ENCODE results near the gene SHC1.
"Not testable (repeated sequence)": the region's sequence is repeated elsewhere in the genome, so short reads cannot be mapped to it uniquely, and the experiment has no call there.

Gene SHC1

DNA sequence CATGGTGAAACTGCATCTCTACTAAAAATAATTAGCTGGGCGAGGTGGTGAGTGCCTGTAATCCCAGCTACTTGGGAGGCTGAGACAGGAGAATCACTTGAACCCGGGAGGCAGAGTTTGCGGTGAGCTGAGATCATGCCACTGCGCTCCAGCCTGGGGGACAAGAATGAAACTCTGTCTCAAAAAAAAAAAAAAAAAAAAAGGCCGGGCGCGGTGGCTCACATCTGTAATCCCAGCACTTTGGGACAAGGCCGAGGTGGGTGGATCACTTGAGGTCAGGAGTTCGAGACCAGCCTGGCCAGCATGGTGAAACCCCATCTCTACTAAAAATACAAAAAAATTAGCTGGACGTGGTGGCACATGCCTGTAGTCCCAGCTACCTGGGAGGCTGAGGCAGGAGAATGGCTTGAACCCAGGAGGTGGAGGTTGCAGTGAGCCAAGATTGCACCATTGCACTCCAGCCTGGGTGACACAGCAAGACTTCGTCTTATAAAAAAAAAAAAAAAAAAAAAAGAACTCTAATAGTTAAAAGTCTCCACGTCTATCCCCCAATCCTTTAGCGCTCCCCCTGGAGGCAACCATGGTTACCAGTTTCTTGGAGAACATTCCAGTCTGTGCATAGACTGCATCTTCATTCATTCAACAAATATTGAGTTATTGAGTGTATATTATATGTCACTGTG, 24.9 kb upstream of the SHC1 start:
- DNase-seq = not testable (repeated sequence)

DNA sequence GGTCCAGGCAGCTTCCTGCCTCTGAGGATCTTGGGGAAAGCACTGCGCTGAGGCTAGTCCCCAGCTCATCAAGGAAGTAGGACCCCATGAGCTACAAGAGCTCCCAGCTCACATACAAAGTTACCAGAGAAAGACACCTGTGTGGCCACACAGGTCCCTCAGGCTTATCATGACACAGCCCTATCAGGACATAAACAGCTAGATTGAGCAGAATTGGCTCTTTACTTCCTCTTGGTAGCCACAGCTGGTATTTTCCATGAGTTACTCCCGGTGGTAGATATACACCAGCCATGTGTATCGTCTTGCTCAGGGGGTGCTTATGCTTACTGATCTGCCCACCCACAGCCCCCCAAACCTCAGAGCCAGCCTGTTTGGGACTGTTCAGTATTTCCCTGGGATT, 24.0 kb upstream of the SHC1 start:
- no peak for DNase-seq

DNA sequence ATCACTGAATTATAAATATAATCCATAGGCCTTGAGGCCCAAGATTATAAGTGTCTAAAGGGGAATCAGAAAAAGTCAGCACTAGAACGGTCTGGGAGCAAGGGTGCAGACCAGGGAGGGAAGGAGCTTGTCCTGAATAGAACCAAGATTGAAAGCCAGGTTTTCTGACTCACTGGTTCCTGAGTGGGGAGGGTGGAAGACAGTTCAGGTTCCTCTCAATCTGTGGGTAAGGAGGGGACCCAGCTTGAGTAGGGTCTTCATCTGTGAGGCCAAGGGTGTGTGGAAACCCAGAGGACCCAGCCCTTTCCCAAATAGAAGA, 23.7 kb upstream of the SHC1 start:
- DNase-seq = no peak

DNA sequence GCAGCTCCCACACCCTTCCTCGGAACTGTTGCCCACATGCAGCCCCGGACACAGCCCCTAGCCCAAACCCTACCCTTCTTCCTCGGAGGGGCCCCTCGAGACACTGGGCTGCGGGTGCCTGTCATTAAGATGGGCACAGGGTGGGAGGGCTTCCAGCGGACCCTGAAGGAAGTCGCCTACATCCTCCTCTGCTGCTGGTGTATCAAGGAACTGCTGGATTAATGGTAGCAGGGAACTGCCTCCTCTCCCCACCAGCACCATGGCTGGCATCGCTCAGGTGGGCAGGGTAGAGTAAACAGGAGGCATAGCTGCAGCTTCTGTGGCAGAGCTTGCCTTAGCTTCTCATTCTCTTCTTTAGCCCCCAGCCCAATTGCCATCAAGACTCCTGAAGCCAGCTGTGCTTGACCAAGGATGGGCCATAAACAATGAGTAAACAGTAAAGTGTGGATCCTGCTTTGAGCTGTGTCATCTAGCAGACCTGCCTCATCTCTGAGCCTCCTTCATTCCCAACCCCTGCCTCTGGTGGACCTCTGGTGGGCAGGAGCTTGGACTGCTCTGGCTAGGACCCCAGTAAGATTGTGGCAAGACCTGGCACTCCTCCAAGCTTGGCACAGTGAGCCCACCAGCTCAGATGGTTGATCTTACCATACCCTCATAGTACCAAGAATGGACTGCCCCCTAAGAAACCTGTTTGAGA, 23.2 kb upstream of the SHC1 start, which contains the start of gene LENEP:
LENEP (plus strand) TSS at position 15 of the 697 bp plus-strand sequence; CDS start at position 37, 22 bp downstream.
- no peak for DNase-seq

DNA sequence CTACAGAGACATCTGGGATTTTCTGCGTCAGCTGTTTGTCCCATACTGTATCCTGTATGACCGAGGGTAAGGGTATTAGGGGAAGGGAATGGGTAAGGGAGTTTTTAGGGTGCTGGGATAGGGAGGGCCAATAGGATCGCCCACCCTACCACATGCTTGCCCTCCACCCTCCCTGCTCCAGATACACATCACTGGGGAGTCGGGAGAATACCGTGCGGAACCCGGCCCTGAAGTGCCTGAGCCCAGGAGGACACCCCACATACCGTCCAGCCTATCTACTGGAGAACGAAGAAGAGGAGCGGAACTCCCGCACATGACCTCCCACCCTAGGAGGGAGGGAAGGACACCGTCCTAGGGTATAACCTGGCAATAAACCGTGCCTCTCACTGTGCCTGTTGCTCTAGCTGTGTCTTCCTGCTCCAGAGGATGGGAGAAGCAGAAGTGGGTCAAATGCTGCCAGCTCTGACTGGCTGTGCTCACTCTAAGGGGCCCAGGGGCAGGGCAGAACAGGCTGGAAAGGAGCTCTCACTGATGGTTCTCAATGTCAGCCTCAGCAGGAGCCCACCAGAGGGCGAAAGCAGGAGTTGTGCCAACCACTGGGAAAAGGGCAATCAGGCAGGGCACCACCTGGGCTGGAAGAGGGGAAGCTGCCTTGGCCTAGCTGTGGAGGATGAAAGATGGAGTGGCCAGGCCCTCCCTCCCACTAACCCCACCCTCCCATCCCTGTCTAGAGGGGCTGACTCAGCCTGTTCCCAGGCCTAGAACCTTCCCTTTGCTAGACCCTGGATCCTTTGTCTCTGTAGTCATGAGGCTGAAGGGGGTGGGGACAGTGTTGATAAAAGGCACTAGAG, 22.4 kb upstream of the SHC1 start:
- no peak for DNase-seq

DNA sequence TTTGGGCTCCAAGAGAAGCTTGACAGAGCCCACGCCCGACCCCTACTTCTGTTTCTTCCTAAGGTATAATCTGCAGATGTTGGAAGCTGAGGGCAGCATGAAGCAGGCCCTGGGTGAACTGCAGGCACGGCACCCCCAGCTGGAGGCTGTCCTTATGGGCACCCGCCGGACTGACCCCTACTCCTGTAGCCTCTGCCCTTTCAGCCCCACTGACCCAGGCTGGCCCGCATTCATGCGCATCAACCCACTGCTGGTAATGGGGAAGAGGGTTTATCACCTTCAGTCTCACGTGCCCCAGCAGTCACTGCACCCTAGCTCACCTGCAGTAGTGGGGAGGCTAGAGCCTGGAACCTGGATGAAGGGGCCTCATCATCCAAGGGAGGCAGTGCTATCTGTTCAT, 19.7 kb upstream of the SHC1 start:
- no peak for DNase-seq

DNA sequence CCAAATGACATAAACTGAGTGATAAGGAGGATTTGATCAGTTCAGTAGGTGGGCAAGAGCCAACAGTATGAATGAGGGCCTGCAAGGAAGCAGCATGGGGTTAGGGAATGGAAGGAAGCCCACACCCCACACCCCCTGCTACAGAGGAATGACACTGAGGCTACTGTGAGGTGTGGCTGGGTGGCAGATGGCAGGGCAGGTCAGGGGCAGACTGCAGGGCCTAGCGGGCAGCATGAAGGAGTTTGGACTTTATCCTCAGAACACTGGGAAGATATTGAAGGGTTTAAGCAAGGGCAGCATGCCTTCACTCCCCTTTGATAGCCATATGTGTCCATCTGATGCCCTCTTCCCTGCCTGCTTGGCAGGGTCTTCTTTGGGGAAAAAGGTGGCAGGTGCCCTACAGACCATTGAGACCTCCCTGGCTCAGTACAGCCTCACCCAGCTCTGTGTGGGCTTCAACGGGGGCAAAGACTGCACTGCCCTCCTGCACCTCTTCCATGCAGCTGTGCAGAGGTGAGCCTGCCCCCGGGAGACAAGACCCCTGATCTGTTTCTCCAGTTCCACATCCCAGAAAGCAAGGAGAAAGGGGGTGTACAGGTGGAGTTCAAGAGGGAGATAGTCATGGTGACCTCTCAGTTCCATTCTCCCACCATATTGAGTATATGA, 18.8 kb upstream of the SHC1 start:
- no peak for DNase-seq

DNA sequence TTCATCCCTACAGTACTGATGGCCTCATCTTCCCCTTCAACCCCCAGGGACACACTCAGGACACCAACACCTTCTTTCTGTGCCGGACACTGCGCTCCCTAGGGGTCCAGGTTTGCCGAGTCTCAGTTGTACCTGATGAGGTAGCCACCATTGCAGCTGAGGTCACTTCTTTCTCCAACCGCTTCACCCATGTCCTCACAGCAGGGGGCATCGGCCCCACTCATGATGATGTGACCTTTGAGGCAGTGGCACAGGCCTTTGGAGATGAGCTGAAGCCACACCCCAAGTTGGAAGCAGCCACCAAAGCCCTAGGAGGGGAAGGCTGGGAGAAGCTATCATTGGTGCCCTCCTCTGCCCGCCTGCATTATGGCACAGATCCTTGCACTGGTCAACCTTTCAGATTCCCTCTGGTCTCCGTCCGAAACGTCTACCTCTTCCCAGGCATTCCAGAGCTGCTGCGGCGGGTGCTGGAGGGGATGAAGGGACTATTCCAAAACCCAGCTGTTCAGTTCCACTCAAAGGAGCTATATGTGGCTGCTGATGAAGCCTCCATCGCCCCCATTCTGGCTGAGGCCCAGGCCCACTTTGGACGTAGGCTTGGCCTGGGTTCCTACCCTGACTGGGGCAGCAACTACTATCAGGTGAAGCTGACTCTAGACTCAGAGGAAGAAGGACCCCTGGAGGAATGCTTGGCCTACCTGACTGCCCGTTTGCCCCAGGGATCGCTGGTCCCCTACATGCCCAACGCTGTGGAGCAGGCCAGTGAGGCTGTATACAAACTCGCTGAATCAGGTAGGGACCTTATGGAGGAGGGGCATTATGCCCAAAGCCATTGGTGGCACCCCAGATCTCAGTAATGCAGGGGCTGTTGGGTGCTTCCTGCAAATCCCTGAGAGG, 17.8 kb upstream of the SHC1 start:
- no peak for DNase-seq

DNA sequence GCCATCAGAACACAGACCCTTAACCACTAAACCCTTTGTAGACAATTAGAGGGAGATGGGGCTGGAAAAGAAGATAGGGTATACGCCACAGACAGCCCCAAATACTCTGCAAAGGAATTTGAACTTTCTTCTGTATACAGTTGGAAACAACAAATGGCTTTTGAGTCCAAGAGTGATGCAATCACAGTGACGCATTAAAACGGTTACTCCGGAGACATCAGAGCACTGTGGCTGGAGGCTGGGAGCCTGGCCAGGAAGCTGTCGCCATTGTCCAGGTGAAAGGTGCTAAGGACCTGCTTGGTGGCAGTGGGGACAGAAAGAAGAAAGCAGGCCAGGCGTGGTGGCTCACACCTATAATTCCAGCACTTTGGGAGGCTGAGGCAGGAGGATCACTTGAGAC, 16.8 kb upstream of the SHC1 start:
- no peak for DNase-seq

DNA sequence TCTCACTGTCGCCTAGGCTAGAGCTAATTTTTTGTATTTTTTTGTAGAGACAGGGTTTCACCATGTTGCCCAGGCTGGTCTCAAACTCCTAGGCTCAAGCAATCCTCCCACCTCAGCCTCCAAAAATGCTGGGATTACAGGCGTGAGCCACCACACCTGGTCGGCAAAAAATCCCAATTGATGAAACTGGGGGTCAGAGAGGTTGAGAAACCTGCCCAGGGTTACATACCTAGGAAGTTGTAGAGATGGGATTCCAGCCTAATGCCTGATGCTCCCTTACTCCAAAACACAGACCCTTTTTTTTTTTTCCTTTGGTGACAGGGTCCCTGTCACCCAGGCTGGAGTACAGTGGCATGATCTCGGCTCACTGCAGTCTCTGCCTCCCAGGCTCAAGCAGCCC, 16.2 kb upstream of the SHC1 start:
- DNase-seq = not testable (repeated sequence)

DNA sequence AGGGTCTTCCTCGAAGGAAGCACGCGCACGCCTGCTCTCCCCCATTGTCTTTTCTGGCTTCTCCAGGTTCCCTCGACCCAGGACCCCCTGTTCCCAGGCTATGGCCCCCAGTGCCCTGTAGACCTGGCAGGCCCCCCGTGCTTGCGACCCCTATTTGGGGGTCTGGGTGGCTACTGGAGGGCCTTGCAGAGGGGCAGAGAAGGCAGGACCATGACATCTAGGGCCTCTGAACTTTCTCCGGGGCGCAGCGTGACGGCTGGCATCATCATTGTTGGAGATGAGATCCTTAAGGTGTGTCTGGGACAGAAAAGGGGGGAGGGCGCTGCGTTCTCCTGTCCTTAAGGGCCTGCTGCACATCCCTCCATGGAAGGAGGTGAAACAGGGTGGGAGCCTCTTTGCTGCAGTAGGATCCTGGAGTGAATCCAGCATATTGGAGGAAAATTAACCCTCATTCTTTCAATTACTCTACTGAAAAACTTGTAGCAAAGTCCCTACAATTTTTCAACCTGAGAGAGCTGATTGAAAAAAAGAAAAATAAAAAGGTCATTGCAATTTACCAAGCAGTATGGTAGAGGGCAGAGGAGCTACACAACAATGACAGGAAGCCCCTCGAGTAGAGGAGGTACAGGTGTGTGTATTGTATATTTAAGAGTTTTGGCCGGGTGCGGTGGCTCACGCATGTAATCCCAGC, 13.4 kb upstream of the SHC1 start:
- no peak for DNase-seq

DNA sequence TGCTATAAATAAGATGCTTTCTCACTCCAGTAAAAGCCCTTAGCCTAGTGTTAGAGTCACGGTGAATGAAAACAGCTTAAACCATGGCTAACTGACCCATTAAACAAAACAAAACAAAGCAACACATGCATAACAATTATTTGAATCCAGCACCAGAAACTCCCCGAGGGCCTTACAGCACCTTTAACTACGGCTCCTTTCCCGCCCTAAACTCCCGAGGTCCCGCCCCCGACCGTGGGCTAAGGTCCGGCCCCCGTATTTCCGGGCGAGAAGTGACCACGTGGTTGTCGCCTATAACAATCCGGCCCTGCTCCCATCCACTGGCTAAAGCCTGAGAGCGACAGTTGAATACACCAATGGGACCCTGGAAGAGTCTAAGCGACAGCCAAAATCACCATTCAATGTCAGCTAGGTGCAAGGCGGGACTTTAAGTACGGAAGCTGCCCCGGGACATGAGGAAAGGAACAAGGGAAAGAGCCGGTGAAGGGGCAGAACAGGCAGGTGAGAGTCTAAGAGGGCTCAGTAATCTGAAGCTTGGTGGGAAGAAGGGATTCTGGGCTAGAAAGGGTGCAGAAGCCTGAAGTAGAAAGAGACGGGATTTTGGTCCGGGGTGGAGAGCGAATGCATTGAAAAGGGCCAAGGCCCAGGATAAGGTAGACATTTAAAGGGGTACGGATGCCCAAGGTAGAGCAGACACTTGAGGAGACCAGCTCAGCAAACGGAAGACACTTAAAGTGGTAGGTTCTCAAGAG, 12.5 kb upstream of the SHC1 start, which contains the start of gene FLAD1:
FLAD1 (plus strand) TSS at position 448 of the 752 bp plus-strand sequence. CDS start 351 bp downstream, outside the sequence.
- DNase-seq = peak; percentile 98

DNA sequence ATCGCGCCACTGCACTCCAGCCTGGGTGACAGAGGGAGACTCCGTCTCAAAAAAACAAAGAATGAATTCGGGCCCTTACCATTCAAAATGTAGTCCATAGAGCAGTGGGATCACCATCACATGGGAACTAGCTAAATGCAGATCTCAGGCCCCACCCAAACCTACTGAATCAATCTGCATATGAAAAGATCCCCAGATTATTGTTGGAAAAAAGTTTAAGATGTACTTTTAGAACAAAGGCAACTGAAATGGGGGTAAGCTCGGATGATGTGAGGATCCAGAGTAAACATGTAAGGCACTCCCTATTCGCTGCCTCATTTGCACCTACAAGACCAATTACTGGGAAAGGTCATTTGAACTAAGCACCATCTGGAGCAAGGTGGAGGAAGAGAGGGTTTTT, 11.8 kb upstream of the SHC1 start:
- DNase-seq = no peak

DNA sequence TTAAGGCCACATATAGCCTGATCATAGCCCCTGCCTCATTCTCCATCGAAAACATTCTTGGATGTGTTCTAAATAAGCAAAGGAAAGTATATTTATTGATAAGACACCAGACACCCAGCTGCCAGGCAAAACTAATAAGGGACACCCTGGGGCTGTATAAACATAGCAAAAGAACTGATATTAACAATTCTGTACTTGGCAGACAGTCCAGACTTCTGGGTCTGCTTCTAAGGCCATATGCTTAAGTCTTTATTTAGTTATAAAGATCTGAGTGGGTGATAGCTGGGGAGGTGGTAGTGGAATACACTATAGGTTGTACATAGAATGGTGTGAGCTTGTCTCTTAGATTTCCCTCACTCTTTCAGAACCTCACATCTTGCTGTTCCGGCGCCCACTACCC, 7.8 kb upstream of the SHC1 start:
- no peak for DNase-seq

DNA sequence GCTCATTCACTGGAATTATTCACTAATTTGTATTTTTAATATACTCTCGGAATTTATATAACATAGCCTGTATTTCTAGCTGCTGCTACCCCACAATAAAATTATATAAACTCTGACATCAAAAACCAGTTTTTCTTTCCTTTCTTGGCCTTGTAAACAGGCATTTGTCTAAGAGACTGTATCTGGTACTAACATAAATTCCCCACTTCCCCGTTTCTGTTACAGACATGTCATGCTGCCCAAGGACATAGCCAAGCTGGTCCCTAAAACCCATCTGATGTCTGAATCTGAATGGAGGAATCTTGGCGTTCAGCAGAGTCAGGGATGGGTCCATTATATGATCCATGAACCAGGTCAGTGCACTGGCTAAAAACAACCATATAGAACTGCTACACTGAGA, 7.2 kb upstream of the SHC1 start:
- DNase-seq = not testable (repeated sequence)

DNA sequence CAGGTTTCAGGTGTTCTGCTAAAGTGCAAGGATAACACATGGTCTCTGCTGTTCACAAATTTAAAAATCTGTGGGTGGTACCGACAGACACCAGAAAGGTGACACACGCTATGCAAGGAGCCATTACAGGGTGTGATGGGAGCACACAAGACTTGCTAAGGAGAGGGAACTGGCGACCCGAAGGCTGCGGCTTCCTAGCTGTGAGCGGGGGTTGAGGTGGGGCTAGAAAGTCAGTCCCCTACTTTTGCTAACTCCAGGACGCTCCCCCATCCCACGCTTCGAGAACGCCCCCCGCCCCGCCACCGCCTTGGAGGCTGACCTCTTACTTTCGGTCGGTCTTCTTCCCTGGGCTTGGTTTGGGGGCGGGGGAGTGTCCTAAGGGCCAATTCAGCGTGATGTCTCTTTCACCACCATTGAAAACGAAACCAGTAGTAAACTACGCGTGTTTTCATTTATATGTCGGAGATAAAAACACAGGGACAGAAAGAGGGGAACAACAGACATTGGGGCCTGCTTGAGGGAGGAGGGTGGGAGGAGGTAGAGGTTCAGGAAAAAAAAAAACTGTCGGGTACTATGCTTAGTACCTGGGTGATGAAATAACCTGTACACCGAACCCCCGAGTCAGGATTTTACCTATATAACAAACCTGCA, 5.0 kb upstream of the SHC1 start:
- peak; percentile 63 for DNase-seq

DNA sequence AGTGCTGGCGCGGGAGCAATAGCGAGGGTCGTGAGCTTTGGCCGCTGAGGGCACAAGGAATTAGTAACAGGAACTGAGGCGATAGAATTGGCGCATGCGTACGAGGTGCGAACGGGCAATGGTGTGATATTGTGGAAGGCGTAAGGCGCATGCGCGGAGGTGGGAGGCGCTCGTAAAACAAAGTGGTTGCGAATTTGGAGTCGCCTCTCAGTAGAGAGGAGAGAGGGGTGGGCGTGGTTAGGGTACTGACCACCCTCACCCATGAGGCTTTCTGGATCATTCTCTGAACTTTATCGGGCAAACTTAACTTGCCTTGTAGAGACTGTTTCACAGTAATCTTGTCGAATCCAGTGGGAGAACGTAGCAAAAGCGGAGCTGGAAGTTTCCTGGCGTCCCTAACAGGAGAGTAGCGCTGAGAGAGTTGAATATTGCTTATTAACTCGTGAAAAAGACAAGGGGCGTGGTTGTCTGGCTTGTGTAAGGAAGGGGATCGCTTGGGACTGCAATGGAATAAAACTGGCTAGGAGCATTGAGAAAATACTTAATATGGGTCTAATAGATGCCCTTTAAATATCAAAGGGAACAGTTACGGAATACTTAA, 4.4 kb upstream of the SHC1 start:
- peak; percentile 95 for DNase-seq

DNA sequence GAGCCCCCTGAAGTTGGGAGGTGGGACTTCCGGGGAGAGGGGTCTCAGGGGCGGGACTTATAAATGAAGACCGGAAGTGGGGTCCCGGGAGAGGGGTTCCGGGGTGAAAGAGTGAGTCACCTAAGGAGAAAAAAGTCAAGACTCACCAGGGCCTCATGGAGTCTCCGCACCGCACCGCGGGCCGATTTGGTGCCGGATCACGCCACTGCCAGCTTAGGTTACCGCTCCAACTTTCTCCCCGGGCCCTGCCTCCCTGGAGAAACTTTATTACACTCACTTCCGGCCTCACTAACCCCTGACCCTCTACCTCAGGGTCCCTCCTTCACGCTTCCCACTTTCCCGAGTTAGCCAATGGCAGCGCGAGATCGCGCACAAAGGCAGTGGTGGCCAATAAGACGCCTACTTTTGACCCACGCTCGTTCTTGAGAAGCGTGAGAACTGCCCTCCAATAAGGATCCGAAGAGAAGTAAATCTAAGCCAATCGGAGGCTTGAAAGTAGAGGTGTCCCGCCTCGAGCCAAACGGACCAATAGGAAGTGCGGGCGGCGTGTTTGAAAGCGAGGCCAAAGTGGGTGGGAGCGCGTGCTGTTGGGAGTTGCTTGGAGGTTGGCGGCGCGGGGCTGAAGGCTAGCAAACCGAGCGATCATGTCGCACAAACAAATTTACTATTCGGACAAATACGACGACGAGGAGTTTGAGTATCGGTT, 3.7 kb upstream of the SHC1 start, which contains the start of gene CKS1B:
CKS1B (plus strand) TSS at position 580 of the 706 bp plus-strand sequence; CDS start at position 645, 65 bp downstream.
- peak; percentile 96 for DNase-seq

Data from stimulated activated CD4-positive, alpha-beta T cell treated with anti-CD3 and anti-CD28 coated beads, Interleukin-4, amount 100 ng/mL, for 24 hours (primary cell).